AML-193 (cell line): Measurements from ENCODE around the gene STAT4.

Experiments
- DNase-seq, 2 experiments: peaks; one replicate each; lab custom pipeline; 2025; lab: John Stamatoyannopoulos, UW

STAT4 gene

GRCh38 chr2:191015239-191015638 lies 135.6 kb downstream of the STAT4 start:
- no peak for DNase-seq

GRCh38 chr2:191014653-191015020 lies 136.2 kb downstream of the STAT4 start:
- DNase-seq, result no peak

GRCh38 chr2:191013932-191014652 lies 136.7 kb downstream of the STAT4 start, which contains the start of gene STAT1:
STAT1 (minus strand) TSS chr2:191014171; CDS start chr2:191010003, 4,168 bp downstream.
- peak; percentile 84 to 88 for DNase-seq

- no peak for DNase-seq
Observed at GRCh38 chr2:191013682-191013931, 137.2 kb downstream of the STAT4 start.

- peak; percentile 39 to 56 for DNase-seq
Observed at GRCh38 chr2:191012845-191013681, 137.7 kb downstream of the STAT4 start.

- no peak for DNase-seq
Observed at GRCh38 chr2:191012346-191012745, 138.4 kb downstream of the STAT4 start.

- DNase-seq, result no peak
Observed at GRCh38 chr2:191010887-191011885, 139.6 kb downstream of the STAT4 start.

GRCh38 chr2:191009541-191010374 lies 141.0 kb downstream of the STAT4 start:
- DNase-seq, result no peak

GRCh38 chr2:191008286-191008685 lies 142.5 kb downstream of the STAT4 start:
- no peak for DNase-seq

GRCh38 chr2:191006997-191007783 lies 143.6 kb downstream of the STAT4 start:
- no peak for DNase-seq

- DNase-seq, result no peak
Observed at GRCh38 chr2:191006297-191006696, 144.5 kb downstream of the STAT4 start.

- no peak for DNase-seq
Observed at GRCh38 chr2:191003405-191004309, 147.1 kb downstream of the STAT4 start.

GRCh38 chr2:191001624-191002023 lies 149.2 kb downstream of the STAT4 start:
- DNase-seq, result no peak

- no peak for DNase-seq
Observed at GRCh38 chr2:191001032-191001431, 149.8 kb downstream of the STAT4 start.

GRCh38 chr2:190999949-191000665 lies 150.7 kb downstream of the STAT4 start:
- no peak for DNase-seq

- DNase-seq, result no peak
Observed at GRCh38 chr2:190999058-190999457, 151.7 kb downstream of the STAT4 start.

- no peak for DNase-seq
Observed at GRCh38 chr2:190997526-190998113, 153.2 kb downstream of the STAT4 start.

- DNase-seq, result peak; percentile 14 to 23
Observed at GRCh38 chr2:190996947-190997346, 153.8 kb downstream of the STAT4 start.
